ACHN (cell line): ENCODE data around the gene CDH24.
A peak's percentile ranks its signal among the peaks of the same experiment; 100 is the strongest.
"Not testable (repeated sequence)": the region's sequence is repeated elsewhere in the genome, so short reads cannot be mapped to it uniquely, and the experiment has no call there.

Experiments used
- DNase-seq: peaks from one replicate; pipeline ENCODE4 v3.0.0-alpha.2; 2015
- in situ Hi-C: cut with HindIII; loops from 2 replicates; pipeline ENCODE4 v1.10.0; 2017; ENCODE audit warnings: low sequenced_read_pairs, low pct_ligation_motif_present, low pct_unique_long_range_greater_than_20kb

CDH24 gene

GRCh38 chr14:23008831-23009230 is 48.5 kb downstream of the CDH24 start:
- no peak for DNase-seq
- in situ Hi-C loops: no loop called here

GRCh38 chr14:23006544-23007419 is 50.5 kb downstream of the CDH24 start:
- in situ Hi-C loops: no loop called here
- DNase-seq: peak; percentile 96

GRCh38 chr14:23006188-23006534 is 51.2 kb downstream of the CDH24 start:
- no peak for DNase-seq
- in situ Hi-C loops: no loop called here

- DNase-seq: no peak
- in situ Hi-C loops: no loop called here
Observed at GRCh38 chr14:23005451-23006187, 51.7 kb downstream of the CDH24 start.

- in situ Hi-C loops, DNase-seq: not testable (repeated sequence)
Observed at GRCh38 chr14:23004274-23004673, 53.0 kb downstream of the CDH24 start.

GRCh38 chr14:23002592-23002991 is 54.7 kb downstream of the CDH24 start:
- in situ Hi-C loops: no loop called here
- DNase-seq: no peak

- in situ Hi-C loops: no loop called here
- DNase-seq: no peak
Observed at GRCh38 chr14:23000860-23001259, 56.5 kb downstream of the CDH24 start.

GRCh38 chr14:22998329-22999012 is 58.8 kb downstream of the CDH24 start:
- in situ Hi-C loops: no loop called here
- no peak for DNase-seq

GRCh38 chr14:22997676-22998323 is 59.5 kb downstream of the CDH24 start:
- in situ Hi-C loops: no loop called here
- no peak for DNase-seq
